GM19438 (cell line): ENCODE measurements around the gene C17orf50.

Source experiments
- ATAC-seq: cut with Tn5 transposase; IDR thresholded peaks from one replicate; pipeline ENCODE4 v1.9.1; 2021; ENCODE audit warnings: low read depth; ENCODE audit not compliant: unreplicated experiment

C17orf50 gene

DNA sequence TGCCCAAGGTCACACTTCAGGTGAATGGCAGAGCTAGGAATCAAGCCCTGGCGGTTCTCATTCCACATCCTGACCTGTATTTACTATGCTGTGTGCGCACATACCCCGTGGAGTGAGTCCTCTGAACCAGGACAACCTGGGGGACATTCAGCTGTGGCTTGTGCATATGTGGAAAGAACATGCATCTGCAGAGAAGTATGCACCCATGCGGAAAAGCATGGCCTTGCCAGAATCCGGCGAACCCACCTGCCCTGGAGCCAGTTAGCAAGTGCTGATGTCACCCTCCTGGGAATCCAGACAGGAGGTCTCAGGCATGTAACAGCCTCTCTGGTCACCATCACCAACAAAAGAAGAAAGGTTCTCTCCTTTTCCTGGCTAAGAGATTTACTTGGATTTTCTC is 27.3 kb upstream of the C17orf50 start:
- no peak for ATAC-seq

DNA sequence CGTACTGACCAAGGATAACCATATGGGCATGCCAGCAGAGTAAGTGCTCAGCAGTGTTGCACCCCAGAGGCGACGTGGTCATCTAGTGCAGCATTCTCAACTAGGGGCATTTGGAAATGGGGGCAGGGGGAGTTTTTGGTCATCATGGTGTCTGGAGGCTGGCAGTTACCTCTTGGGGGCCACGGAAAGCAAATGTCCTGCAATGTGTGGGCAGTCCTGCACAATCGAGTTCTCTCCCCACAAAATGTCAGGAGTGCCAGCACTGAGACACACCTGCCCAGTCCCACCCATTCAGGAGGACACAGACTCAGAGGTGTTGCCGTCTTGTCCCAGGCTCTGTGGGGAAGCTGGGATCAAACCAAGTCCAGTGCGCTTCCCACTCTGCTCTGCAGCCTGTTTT is 26.3 kb upstream of the C17orf50 start:
- no peak for ATAC-seq

DNA sequence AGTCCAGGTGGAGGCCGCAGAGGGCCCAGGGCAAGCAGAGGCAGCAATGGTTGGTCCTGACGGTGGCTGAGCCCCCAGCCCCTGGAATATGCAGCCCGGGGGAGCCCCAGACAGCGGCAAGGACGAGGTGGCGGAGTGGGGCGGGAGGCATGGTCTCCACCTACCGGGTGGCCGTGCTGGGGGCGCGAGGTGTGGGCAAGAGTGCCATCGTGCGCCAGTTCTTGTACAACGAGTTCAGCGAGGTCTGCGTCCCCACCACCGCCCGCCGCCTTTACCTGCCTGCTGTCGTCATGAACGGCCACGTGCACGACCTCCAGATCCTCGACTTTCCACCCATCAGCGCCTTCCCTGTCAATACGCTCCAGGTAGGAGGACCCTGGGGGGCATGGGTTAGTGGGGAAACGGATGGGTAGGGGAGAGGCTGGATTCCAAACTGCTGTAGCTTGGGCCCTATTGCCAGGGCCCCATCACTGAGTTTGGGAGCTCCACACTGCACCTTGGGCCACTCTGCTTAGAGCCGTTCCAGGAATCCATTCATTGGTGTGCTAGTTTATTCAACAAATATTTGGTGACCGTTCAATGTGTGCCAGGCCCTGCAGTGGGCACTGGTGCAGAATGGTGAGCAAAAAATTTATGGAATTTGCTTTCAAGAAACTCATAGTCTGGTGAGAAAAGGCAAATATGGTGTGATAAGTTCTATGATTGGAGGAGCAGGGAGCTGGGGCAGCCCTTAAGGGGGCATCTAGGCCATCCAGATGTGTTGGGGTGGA is 25.5 kb upstream of the C17orf50 start:
- no peak for ATAC-seq

DNA sequence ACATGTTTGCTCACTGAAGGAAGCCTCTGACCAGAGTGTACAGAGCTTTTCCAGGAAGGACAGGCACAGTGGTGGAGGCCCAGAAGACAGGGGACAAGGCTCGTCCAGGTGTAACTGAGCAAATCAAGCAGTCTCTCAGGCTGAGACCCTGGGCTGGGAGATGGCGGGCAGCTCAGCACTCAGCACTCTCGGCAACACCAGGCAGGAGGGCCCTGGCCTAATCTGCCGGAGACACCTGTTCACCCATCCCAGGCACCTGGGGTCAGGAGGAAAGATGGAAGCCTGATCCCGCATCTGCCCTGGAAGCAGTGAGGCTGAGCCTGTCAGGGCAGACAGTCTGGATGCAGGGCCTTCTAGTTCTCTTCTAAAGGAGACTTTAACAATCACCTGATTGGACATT is 24.5 kb upstream of the C17orf50 start:
- ATAC-seq: no peak

DNA sequence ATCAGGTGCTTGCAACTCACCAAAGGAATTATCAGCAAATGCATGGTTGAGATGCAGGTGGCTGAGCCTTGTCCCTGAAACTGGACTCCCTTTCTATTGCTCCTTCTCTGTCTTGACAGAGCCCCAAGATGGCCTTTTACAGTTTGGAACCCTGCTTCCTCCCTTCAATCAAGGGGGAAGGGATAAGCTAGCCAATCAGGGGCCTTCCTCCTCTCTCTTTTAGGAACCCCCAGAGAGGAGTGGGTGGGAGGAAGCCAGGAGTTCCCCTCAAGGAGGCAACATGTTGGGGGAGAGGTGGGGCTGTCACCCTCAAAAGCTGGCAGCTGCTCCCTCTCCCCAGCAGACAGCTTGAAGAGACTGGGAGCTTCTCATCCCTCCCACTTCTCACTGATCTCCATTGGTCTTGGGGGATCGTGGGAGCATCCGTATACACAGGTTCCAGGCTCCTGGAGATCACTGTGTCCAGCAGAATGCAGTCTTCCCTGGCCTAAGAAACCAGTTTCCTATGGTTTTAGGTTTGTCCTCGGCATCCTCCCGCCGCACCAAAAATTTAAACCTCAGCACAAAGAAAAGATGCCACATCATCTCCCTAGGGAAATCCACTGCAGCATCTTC is 22.1 kb upstream of the C17orf50 start:
- ATAC-seq: no peak

DNA sequence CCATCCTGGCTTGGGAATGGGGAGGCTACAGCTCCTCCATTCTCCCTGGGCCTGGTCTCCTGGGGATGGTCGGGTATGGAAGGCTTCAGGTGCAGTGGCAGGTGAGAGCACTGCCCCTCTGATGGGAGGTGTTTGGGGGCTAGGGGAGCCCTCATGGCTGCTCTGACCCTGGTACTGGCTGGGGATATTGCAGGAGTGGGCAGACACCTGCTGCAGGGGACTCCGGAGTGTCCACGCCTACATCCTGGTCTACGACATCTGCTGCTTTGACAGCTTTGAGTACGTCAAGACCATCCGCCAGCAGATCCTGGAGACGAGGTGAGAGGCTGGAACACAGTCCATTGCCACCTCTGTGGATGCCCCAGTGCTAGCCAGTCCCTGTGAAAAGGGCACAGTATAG is 20.5 kb upstream of the C17orf50 start:
- ATAC-seq: no peak

DNA sequence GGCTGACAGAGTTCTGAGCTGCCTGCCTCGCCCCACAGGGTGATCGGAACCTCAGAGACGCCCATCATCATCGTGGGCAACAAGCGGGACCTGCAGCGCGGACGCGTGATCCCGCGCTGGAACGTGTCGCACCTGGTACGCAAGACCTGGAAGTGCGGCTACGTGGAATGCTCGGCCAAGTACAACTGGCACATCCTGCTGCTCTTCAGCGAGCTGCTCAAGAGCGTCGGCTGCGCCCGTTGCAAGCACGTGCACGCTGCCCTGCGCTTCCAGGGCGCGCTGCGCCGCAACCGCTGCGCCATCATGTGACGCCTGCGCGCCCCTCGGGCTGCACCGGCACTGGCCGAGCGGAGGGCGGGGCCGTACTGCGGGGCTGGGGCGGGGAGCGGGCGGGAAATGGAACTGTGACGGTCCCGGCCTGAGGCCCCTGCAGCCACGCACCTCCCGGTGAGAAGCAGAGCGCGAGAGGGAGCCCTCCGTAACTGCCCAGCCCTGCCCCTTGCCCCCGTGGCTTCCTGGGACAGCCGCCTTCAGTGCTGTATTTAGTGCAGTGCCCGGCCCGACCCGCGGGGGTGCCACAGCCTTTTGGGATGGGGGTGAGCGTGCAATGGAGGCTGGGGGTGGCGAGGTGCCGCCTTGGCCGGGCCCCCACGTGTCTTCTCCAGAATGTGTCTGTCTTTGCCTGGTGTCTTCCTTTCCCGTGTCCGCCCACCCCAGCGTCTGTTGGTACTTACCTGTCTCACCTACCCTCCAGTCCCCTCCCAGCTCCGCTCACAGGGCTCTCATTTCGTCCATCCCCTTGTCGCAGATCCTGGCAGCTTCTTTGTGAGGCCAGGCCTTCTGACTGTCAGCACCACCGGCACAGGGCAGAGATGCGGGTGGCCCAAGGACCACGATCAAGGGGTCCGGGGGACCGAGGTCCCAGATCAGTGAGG is 19.4 kb upstream of the C17orf50 start:
- no peak for ATAC-seq

DNA sequence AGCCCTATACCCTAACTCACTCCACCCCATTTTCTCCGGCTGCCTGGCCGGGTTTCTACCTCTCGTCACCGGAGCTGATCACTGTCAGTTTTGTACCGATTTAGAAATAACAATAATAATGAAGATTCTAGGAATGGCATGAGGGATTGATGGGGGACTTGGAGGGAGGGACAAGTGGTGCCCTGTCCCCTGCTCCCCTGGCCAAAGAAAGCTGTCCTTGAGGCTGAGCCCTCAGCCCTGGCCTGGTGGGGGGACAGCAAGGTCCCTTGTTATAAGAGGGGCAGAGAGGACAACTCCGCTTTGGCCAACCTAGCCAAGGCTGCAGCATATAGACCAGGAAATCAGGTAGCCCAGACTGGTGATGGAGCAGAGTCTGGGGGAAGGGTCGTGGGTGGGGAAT is 18.2 kb upstream of the C17orf50 start:
- no peak for ATAC-seq

DNA sequence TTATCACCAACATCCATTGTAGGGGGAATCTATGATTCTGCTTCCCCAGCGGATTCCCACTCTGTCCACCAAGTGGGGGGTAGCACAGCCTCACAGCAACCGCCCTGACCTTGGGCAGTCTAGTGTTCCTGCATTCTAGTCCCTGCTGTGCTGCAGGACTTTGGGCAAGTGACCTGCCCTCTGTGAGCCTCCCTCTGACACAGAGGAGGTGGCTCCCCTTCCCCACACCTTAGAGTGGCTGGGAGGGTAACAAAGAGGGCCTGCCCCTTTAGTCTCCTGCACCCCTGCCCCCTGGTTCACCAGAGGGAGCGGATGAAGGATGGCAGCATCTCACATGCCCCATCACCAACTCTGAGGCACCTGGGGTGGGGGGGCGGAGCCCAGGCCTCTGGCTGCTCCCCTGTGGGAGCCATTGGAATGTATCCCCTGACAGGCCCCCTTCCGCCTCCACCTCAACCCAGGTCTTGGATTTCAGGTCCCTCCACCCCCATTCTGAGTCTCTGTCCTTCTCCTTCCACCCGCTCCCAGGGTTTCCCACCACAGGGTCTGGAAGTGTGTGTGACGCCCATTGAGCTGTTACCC is 17.7 kb upstream of the C17orf50 start:
- no peak for ATAC-seq

DNA sequence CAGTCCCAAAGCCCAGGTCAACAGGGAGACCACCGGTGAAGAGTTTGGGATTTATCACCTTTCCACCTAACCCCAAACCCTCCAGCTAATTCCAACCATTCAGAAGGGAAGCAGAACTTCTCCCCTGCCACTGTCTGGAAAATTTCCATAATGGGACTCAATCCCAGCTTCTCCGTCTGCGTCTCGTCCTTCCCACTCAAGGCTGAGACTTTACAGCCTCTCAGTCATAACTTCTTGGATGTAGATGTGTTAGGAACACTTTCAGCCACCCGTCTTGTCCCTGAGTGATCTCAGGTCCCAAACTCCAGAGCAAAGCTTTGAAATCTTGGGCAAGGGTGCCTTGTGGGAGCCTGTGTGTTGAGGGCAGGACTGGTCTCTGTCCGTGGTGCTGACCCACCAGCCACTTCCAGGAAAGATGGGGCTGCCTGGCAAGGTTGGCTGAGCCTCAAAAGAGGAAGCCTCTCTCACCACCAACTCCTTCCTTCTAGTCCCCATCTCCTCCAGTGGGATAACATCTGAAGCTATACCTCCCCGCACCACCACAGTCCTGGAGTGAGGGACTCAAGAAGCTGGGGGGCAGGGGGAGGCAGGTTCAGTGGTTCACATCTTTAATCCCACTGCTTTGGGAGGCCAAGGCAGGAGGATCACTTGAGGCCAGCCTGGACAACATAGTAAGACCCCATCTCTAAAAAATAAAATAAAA is 16.9 kb upstream of the C17orf50 start:
- no peak for ATAC-seq

DNA sequence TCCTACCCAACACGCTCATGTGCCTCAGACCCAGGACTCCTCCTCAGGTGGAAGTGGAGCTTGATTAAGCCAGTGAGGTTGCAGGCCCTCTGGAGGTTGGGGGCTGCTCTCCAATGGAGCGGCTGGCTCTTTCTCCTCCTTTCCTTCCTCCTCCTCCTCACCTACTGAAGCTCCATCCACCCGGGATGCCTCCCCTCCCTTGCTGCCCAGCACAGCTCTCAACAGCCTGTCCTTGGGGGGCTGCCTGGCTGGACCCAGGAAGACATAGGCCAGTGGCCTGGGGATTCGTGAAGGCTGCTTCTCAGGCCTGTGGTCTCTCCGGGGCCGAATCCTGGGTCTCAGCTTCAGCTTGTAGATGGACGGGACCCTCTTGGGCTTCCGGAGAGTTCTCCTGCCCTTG is 15.9 kb upstream of the C17orf50 start:
- no peak for ATAC-seq

DNA sequence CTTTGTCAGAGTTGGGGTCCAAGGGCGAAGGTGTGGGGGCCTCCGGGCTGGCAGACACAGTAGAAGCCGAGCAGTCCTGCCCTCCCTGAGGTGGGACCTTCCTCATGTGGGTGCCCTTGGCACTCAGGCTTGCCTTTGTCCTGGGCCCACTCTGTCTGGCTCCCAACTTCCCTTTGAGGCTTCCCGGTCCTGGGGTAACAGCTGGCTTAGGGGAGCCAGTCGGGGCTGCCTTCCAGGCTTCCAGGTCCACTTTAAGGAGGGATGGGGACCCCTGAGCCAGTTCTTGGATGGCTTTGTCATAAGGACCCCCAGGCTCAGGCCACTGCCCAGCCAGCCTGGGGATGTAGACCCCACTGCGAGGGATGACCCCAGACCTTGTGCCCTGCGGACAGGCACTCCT is 15.4 kb upstream of the C17orf50 start:
- no peak for ATAC-seq

DNA sequence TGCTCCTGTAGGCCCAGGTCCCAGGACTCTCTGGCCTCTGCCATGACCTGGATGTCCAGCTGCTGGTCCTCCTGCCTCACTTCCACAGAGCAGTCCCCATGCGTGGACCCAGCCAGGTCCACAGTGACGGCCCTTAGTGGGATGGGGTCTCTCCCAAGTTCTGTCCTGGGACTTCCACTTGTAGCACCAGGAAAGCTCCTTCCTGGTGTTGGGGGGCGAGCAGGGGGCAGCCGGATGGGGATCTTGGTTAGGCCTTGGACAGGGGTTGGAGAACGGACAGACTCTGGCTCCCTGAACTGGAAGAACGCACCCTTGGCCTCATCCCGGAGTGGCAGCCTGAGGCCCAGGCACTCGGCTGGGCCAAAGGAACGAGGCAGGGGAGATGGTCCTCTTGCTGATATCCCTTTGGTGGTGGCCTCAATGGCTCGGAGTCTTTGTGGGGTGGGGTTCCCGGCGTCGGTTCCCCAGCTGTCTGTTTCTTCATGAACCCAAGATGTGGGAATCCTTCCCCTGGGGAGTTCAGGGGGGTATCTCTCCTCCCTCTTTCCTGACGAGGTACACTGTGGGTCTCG is 14.9 kb upstream of the C17orf50 start:
- ATAC-seq: no peak

DNA sequence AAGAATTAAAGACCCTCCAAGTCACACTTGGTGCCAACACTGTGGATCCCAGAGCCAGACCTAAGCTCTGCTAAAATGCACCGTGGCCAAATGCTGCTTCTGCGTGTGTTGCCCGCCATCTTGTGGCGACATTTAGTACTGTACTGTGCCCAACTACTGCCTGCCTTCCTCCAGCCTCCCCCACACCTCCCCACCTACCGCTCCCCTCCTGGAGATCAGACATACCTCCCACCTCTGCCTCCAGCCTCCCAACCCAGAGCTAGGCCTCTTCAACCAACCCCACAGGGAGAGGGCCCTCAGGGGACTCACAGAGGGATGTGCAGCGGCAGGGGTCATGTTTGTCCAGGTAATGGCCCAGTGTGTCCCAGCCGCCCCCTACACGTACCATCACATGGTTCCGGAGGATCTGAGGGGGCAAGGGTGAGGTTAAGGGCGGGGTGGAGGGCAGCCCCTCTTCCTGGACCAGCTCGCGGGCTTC is 13.1 kb upstream of the C17orf50 start:
- no peak for ATAC-seq

DNA sequence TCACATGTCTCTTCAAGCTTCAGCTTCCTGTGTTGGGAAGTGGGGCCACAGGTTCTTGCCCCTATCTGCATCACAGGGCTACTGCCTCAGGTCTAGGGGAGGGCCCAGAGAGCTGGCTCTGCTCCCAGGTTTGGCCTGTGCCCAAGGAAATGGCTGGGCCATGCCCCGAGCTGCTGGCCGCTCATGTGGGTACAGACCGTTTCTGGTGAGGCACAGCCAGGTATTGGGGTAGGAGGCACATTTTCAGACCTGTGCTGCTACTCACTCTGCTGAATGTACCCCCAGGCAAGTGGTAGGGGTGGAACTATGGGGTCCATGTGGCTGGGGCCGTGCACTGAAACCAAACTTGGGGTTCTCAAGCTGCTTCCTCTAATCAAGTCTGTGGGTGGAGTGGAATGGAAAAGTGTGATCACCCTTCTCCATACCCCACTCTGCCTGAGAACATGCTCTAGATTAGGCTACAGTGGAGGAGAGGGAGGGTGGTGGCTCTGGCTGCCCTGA is 12.3 kb upstream of the C17orf50 start:
- ATAC-seq: no peak

DNA sequence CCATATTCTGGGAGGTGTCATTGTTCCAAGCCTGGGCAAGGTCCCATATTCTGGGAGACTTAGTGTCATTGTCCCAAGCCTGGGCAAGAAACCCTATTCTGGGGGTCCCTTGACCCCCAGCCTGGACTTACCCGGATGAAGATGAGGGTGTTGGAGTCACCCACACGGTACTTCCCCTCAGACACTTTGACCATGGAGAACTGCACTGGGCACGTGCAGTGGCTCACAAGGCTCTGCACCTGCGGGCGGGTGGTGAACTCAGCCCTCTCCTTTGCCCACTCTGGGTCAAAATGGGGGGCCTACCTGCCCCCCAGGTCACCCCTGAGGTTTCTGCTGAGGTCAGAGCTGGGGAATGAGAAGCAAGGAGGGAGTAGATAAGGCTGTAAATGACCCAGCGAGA is 11.7 kb upstream of the C17orf50 start:
- ATAC-seq: no peak

DNA sequence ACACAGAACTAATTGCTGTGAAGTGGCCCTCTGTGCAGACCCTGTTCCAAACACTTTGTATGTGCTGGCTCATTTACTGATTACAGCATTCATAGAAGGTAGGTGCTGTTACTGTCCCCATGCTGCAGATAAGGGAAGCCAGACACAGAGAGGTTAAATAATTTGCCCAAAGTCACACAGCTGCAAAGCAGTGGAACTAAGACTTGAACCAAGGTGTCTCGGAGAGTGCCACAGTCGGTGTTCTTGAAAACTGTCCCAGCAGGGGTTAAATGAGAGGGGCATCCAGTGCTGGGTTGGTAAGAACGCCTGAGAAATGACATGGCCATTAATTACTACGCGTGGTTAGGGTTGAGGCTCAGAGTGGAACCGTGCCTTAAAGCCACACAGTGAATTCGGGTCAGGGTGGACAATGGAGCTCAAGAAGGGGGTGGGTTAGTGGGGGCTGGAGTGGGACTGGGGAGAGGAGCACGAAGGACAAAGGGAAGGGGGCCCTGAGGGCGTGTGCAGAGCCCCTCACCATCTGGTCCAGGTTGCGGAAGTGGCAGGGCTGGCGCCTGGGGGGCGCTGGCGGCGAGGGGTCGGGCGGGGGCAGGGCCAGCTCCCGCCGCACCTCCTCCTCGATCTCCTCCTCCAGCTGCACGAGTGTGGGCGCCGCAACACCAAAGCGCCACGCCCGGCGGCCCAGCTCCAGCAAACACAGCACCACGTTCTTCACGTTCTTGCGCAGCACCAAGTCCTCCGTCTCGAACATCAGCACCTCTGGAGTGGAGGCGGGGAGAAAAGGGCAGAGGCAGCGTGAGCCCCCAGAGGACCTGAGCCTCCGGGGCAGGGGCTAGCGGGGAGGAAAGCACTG is 10.9 kb upstream of the C17orf50 start:
- no peak for ATAC-seq

DNA sequence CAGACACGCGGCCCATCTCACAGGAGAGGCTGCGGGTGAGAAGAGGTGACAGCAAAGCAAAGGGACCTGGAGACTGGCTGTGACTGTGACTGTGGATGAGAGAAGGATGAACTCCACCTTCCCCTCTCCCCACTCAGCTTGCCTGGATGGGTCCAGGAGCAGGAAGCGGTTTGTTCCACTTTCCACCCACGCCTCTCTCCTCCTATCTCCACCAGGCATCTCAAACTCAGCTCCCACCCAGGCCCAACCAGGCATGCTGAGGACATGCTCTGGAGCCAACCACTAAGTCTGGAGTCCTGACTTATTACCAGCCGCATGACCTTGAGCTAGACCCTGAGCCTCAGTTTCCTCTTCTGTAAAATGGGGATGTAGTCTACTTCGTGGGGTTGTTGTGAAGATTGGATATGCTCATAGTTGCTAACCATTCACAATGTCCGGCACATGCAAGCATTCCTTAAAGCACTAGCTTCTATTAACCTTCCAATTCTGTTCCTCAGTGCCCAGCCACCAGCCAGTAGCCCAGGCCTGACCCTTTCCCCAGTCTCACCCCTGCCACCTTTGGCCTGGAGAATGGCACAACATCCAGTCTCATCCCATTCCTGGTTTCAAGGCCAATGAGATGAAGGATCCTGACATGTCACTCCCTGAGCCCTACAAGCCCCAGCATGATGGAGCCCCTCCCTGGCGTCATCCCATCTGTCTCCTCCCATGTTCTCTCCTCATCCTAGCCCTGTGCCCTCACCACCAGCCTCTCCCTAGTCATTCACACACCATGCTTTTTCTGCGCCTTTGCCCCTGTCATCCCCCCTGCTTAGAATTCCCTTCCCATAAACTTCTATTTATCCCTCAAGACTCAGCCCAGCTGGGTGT is 9.9 kb upstream of the C17orf50 start:
- no peak for ATAC-seq
